Common myeloid progenitor, CD34-positive (primary cell): ENCODE results near the gene PCSK7.
"Not testable (repeated sequence)": the region's sequence is repeated elsewhere in the genome, so short reads cannot be mapped to it uniquely, and the experiment has no call there.

Experiments
- CTCF ChIA-PET: fragments of 350-600 bp; sonication (Branson Sonifier 250); formaldehyde crosslinking; loops from one replicate; lab custom pipeline; 2021; ENCODE audit warnings: antibody characterized with exemption; lab: Charles Lee
- POLR2A ChIA-PET: fragments of 350-600 bp; sonication (Branson Sonifier 250); formaldehyde crosslinking; loops from one replicate; lab custom pipeline; 2021; ENCODE audit warnings: antibody characterized with exemption; lab: Charles Lee
- DNase-seq, 3 donors: peaks; one replicate each; pipeline versions ENCODE4 v3.0.0 to v3.0.0-alpha.2; 2013
- H3K27ac ChIP-seq, 2 experiments: 1 replicate in 1 of 2; 2 replicates in 1 of 2; pipeline ENCODE4 v1.7.0; 2013; ENCODE audit warnings: inconsistent platforms in 2 of 2, low read length in 2 of 2, mild to moderate bottlenecking in 2 of 2, low read depth in 1 of 2, moderate library complexity in 1 of 2; ENCODE audit not compliant: severe bottlenecking in 2 of 2, insufficient read depth in 1 of 2, poor library complexity in 1 of 2
- H3K27me3 ChIP-seq, 5 experiments: replicated peaks in 2 of 5; 1 replicate in 3 of 5; 2 replicates in 2 of 5; pipeline versions ENCODE4 v1.6.1 to v1.7.0; 2013; ENCODE audit warnings: low read length in 4 of 5, mild to moderate bottlenecking in 2 of 5, moderate library complexity in 2 of 5, inconsistent platforms in 1 of 5; ENCODE audit not compliant: insufficient read depth in 5 of 5, control insufficient read depth in 4 of 5
- H3K36me3 ChIP-seq, 4 experiments: 1 replicate in 2 of 4; 2 replicates in 2 of 4; pipeline versions ENCODE4 v1.6.1 to v1.7.0; 2013; ENCODE audit warnings: low read length in 3 of 4, control low read depth in 1 of 4, mild to moderate bottlenecking in 1 of 4; ENCODE audit not compliant: control insufficient read depth in 4 of 4, insufficient read depth in 4 of 4
- H3K4me1 ChIP-seq, 4 experiments: 1 replicate in 3 of 4; 2 replicates in 1 of 4; pipeline versions ENCODE4 v1.6.1 to v1.7.1; 2013; ENCODE audit warnings: low read length in 3 of 4, mild to moderate bottlenecking in 3 of 4, control low read depth in 1 of 4, inconsistent platforms in 1 of 4, moderate library complexity in 1 of 4; ENCODE audit not compliant: control insufficient read depth in 4 of 4, insufficient read depth in 4 of 4; ENCODE audit errors: control extremely low read depth in 1 of 4
- H3K4me3 ChIP-seq, 7 experiments: 1 replicate in 4 of 7; 2 replicates in 3 of 7; pipeline versions ENCODE4 v1.5.1 to v1.7.0; 2013; ENCODE audit warnings: mild to moderate bottlenecking in 7 of 7, low read length in 6 of 7, moderate library complexity in 6 of 7, inconsistent platforms in 2 of 7, low read depth in 2 of 7, control low read depth in 1 of 7; ENCODE audit not compliant: insufficient read depth in 4 of 7, control insufficient read depth in 1 of 7; ENCODE audit errors: extremely low read depth in 1 of 7
- H3K9me3 ChIP-seq, 5 experiments: 1 replicate in 4 of 5; 2 replicates in 1 of 5; pipeline versions ENCODE4 v1.6.1 to v1.7.1; 2013; ENCODE audit warnings: low read length in 4 of 5, mild to moderate bottlenecking in 2 of 5, inconsistent platforms in 1 of 5, low read depth in 1 of 5, moderate library complexity in 1 of 5; ENCODE audit not compliant: control insufficient read depth in 4 of 5, insufficient read depth in 2 of 5; ENCODE audit errors: control extremely low read depth in 1 of 5
- WGBS: methylation state at CpG from one replicate; pipeline ENCODE4 v1.1.5; 2013; ENCODE audit not compliant: insufficient coverage; 5-methylcytosine and 5-hydroxymethylcytosine counted together

PCSK7 gene

GRCh38 chr11:117217141-117218084, 14.5 kb downstream of the PCSK7 start:
- H3K9me3 ChIP-seq, result no peaks in the 10 kb centered on the region
- ChIA-PET POLR2A (no interaction called here), CTCF (interaction anchor here (0.6 to 4.8 kb wide), 2 partner anchors 9 to 14 kb away, joined by 3 to 28 read pairs; no protein-coding TSS in a partner anchor)
- H3K27ac ChIP-seq, result no peak overlapping the region
- WGBS, result 98% methylated on average over 9 of the region's 11 CpGs
- H3K4me3 ChIP-seq, result no peak overlapping the region
- no peaks in the 10 kb centered on the region for H3K4me1 ChIP-seq
- peaks cover 6 to 81% (median 63%) of the 10 kb centered on the region in 4 experiments for H3K36me3 ChIP-seq
- H3K27me3 ChIP-seq, result no peaks in the 10 kb centered on the region
- no peak for DNase-seq

GRCh38 chr11:117214404-117215110, 17.3 kb downstream of the PCSK7 start:
- no peak overlapping the region for H3K4me3 ChIP-seq
- no peaks in the 10 kb centered on the region for H3K27me3 ChIP-seq
- H3K4me1 ChIP-seq, result no peaks in the 10 kb centered on the region
- H3K9me3 ChIP-seq, result no peaks in the 10 kb centered on the region
- peaks cover 8 to 59% (median 46%) of the 10 kb centered on the region in 4 experiments for H3K36me3 ChIP-seq
- WGBS, result 98% methylated on average over 6 of the region's 7 CpGs
- ChIA-PET CTCF (interaction anchor here (0.8 to 4.8 kb wide), 4 partner anchors 12 to 108 kb away, joined by 3 to 28 read pairs (median 9); no protein-coding TSS in a partner anchor), POLR2A (no interaction called here)
- no peak for DNase-seq
- no peak overlapping the region for H3K27ac ChIP-seq

GRCh38 chr11:117212697-117213355, 19.0 kb downstream of the PCSK7 start:
- Histone ChIP-seq H3K27ac (no peak overlapping the region), H3K27me3 (no peaks in the 10 kb centered on the region), H3K4me1 (no peaks in the 10 kb centered on the region), H3K36me3 (peaks cover 8 to 43% (median 31%) of the 10 kb centered on the region in 4 experiments), H3K9me3 (no peaks in the 10 kb centered on the region), H3K4me3 (no peak overlapping the region)
- 96% methylated on average over 8 of the region's 11 CpGs for WGBS
- DNase-seq, result no peak
- ChIA-PET CTCF (interaction anchor here (0.7 to 4.4 kb wide), 5 partner anchors 14 to 31 kb away, joined by 3 to 15 read pairs (median 4); no protein-coding TSS in a partner anchor), POLR2A (interaction anchor here (0.7 kb wide), 1 partner anchor 293 kb away, joined by 3 read pairs; no protein-coding TSS in a partner anchor)

- H3K4me1 ChIP-seq, result no peaks in the 10 kb centered on the region
- peaks cover 7 to 24% (median 14%) of the 10 kb centered on the region in 4 experiments for H3K36me3 ChIP-seq
- ChIA-PET CTCF (interaction anchor here (1.0 to 4.4 kb wide), 7 partner anchors 10 to 44 kb away, joined by 3 to 15 read pairs (median 8); no protein-coding TSS in a partner anchor), POLR2A (interaction anchor here (0.5 kb wide), 1 partner anchor 36 kb away, joined by 3 read pairs; no protein-coding TSS in a partner anchor)
- H3K27ac ChIP-seq, result no peak overlapping the region
- no peaks in the 10 kb centered on the region for H3K27me3 ChIP-seq
- no peaks in the 10 kb centered on the region for H3K9me3 ChIP-seq
- no peak for DNase-seq
- 100% methylated on average over 1 of the region's 3 CpGs for WGBS
- H3K4me3 ChIP-seq, result no peak overlapping the region
Measured at GRCh38 chr11:117210620-117211019, 21.3 kb downstream of the PCSK7 start.

GRCh38 chr11:117209351-117210125, 22.3 kb downstream of the PCSK7 start:
- POLR2A ChIA-PET, result interaction anchor here (0.5 kb wide), 1 partner anchor 35 kb away, joined by 3 read pairs; no protein-coding TSS in a partner anchor
- H3K9me3 ChIP-seq, CTCF ChIA-PET, H3K4me3 ChIP-seq, H3K4me1 ChIP-seq, DNase-seq, H3K27me3 ChIP-seq, H3K27ac ChIP-seq: not testable (repeated sequence)
- WGBS, result 93% methylated on average over 5 of the region's 8 CpGs
- peaks cover 8 to 28% (median 19%) of the 10 kb centered on the region in 4 experiments for H3K36me3 ChIP-seq

- H3K4me1 ChIP-seq, H3K27ac ChIP-seq, H3K4me3 ChIP-seq, H3K9me3 ChIP-seq, POLR2A ChIA-PET, DNase-seq, H3K27me3 ChIP-seq, CTCF ChIA-PET: not testable (repeated sequence)
- WGBS, result 100% methylated on average over 1 of the region's 13 CpGs
- H3K36me3 ChIP-seq, result peaks cover 7 to 26% (median 19%) of the 10 kb centered on the region in 4 experiments
Measured at GRCh38 chr11:117208710-117209109, 23.2 kb downstream of the PCSK7 start.
